Amniotic epithelial cell (primary cell): Measurements from ENCODE around the gene ACSM6.
A peak's percentile ranks its signal among the peaks of the same experiment; 100 is the strongest.
"Not testable (repeated sequence)": the region's sequence is repeated elsewhere in the genome, so short reads cannot be mapped to it uniquely, and the experiment has no call there.

ENCODE experiments used
- DNase-seq: peaks from one replicate; pipeline ENCODE4 v3.0.0-alpha.2; 2010; ENCODE audit warnings: low read depth

ACSM6 gene, protein sequence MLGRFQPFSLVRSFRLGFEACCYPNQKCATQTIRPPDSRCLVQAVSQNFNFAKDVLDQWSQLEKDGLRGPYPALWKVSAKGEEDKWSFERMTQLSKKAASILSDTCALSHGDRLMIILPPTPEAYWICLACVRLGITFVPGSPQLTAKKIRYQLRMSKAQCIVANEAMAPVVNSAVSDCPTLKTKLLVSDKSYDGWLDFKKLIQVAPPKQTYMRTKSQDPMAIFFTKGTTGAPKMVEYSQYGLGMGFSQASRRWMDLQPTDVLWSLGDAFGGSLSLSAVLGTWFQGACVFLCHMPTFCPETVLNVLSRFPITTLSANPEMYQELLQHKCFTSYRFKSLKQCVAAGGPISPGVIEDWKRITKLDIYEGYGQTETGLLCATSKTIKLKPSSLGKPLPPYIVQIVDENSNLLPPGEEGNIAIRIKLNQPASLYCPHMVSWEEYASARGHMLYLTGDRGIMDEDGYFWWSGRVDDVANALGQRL

GRCh38 chr10:95193944-95194343, at the start of gene ACSM6:
ACSM6 (plus strand) TSS chr10:95194238; CDS start chr10:95194486, 248 bp downstream.
- DNase-seq = no peak

GRCh38 chr10:95168694-95169093, 25.3 kb upstream of the ACSM6 start:
- no peak for DNase-seq

GRCh38 chr10:95169522-95169921, 24.5 kb upstream of the ACSM6 start:
- DNase-seq = no peak

GRCh38 chr10:95170790-95171189, 23.2 kb upstream of the ACSM6 start:
- DNase-seq = no peak

- DNase-seq = no peak
Measured at GRCh38 chr10:95171336-95171735, 22.7 kb upstream of the ACSM6 start.

DNA sequence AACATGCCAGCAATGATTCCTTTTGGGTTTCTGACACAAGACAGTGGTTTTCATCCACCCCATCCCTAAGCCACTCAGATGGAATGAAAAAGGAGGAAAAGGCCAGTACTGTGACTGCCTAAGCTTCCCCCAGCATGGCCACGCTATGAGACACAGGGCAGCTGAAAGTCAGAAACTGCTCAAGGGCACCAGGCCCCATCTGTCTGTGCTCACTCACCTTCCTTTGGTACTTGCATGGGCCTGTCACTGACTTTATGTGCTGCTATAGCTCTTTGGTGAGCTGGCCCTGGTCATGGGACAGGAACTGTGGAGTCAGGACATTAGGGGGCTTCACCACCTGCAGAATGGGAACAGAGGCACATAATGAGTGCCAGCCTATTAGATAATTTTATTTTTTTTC, 21.2 kb upstream of the ACSM6 start:
- no peak for DNase-seq

DNA sequence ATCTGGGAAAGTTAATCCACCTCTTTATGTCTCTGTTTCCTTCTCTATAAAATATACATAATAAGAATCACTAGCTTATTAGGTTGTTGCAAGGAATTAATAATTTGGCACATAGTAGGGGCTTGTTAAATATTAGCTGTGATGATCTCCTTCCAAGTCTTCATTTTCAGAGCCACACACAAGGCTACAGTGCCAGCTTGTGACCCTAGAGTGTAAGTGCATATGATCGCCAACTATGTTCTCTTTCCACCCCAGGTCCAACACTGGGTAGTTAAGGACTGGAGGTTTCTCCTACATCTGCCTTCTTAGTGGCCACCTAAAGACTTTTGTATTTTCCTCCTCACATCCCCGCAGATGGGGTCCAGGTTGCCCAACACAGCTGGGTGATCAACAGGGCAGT, 17.9 kb upstream of the ACSM6 start:
- DNase-seq = no peak

DNA sequence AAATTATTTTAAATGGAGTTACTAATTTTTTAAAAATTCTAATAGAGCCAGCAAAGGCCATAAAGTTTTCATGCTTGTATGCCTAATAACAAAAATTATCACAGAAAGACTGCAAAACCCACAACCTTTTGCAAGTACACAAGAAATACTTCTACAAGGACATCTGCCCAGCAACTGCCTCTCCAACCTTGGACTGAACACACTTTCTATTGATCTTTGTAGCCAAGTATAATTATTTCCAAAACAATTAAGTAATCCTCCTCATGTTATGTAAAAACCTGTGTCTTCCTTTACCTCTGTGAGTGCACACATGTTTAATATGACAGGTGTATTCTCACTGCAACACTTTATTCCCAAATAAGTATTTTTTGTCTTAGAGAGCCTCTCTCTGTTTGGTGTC, 16.6 kb upstream of the ACSM6 start:
- DNase-seq = no peak

DNA sequence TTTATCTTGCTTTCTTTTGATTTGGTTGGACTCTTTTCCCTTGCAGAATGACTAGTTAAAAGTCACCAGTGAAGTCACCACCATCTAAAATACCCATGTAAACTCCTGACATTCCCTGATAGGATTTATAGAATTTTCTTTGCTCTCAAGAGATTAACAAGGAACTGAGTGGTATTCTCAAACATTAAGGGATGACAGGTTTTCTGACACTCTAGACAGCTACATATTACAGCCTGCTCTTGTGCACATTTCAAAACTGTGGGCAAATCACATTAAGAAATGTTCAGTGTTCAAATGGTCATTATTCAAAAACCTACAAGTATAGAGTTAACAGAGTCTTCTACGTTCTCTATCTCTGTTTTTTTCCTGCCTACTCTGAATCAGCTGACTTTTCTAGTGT, 15.8 kb upstream of the ACSM6 start:
- no peak for DNase-seq

- no peak for DNase-seq
Measured at GRCh38 chr10:95178797-95179196, 15.2 kb upstream of the ACSM6 start.

GRCh38 chr10:95181726-95182125, 12.3 kb upstream of the ACSM6 start:
- DNase-seq = no peak

DNA sequence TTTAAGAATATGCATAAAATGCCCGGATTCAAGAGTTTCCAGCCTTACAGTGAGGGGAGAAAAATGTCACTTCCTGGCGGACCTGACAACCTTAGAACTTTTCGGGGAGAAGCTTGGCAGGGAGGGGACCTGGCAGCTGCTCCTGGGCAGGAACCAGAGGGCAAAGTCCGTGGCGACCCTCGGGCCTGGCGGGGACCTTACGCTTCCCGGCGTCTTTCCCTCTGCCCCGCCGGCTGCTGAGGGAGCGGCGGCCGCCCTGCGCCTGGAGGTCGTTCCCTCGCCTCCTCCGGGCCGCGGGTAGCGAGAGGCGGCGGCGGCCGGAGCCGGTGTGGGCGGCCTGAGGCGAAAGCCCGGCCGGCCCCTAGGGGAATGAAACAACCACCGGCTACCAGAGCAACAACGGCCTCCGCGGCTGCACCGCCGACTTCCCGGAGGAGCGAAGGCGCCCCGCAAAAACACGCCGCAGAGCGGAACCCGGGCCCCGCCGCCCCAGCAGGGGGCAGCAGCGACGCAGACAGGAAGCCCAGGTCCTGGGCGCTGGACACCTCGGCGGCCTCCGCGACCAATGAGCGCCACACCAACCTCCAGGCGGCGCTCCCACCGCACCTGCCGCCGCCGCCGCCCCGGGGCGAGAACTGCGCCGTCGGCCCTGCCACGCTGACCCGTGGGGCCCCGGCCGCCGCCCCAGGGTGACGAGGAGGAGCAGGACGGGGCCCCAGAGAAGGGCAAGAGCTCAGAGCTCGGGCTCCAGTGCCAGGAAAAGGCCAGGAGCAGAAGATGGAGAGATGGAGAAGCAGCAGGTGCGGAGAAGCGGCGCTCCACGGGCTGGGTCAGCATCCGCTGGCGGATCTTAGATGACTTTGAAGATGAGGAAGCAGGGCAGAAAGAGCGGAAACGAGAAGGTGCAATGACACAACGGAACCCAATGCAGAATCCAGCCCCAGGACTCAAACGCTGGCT, 10.5 kb upstream of the ACSM6 start:
- peak; percentile 65 for DNase-seq

DNA sequence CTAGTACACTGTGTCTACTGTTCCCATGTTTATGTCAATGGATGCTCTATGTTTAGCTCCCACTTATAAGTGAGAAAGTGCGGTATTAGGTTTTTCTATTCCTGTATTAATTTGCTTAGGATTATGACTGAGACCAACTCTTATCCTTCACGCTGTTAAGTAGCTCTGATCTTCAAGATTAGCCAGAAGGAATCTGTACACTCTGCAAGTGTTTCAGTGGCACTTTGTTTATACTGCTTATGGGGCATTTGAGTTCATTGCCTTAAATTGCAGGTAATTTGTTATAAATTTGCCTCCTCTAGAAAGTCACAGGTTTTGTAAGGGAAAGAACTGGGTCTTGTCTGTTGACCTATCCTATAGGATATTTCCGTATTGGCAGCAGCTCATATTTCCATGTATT, 6.4 kb upstream of the ACSM6 start:
- no peak for DNase-seq

- DNase-seq = no peak
Measured at GRCh38 chr10:95188593-95188992, 5.4 kb upstream of the ACSM6 start.

DNA sequence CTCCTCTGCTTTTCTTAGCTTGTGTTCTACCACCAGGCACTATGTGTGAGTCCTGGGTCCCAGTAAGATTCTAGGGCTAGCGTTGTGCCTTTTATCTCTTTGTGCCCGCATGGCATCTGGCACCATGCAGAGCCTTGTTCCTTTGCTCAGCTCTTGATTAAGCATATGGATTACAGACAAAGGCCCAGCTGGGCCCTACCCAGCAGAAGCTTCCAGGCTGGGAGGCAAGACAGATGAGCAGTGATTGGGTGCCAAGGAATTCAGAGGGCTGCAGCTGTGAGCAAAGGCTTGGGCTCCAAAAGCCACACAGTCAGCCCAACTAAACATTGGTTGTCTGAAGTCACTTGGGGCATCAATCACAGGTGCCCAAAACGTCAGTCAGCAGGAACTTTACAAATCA, 2.0 kb downstream of the ACSM6 start:
- no peak for DNase-seq

GRCh38 chr10:95201736-95202135, 7.7 kb downstream of the ACSM6 start:
- peak; percentile 53 for DNase-seq

GRCh38 chr10:95202865-95203264, 8.8 kb downstream of the ACSM6 start:
- not testable (repeated sequence) for DNase-seq

DNA sequence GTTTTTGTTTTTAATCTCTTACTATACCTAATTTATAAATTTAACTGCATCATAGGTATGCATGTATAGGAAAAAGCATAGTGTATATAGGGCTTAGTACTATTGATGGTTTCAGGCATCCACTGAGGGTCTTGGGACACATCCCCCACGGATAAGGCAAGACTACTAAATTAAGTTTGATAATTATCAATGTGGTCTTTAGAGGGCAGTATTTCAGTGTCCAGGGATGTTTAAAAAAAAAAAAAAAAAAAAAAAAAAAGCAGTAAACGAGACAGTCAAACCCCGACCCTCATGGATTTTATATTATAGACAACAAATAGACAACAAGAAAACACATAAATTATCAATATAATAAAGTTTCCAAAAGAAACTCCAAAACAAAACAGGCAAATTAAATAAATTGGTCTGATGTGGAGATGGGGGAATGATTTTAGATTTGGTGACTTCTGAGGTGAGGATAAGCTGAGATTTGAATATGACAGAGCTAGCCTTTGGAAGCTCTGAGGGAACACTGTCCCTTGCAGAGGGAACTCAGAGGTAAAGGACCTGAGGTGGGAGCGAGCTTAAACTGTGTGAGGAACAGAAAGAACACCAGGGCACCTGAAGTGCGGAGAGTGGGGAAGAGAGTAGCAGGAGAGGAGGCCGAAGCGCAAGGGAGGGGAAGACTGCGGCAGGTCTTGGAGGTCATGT, 14.8 kb downstream of the ACSM6 start:
- no peak for DNase-seq

- no peak for DNase-seq
Measured at GRCh38 chr10:95209509-95210127, 15.6 kb downstream of the ACSM6 start.

- DNase-seq = no peak
Measured at GRCh38 chr10:95211606-95212279, 17.7 kb downstream of the ACSM6 start.

GRCh38 chr10:95214369-95214768, 20.3 kb downstream of the ACSM6 start:
- DNase-seq = no peak
